ENCODE results near the gene OGFOD1.

OGFOD1 gene

DNA sequence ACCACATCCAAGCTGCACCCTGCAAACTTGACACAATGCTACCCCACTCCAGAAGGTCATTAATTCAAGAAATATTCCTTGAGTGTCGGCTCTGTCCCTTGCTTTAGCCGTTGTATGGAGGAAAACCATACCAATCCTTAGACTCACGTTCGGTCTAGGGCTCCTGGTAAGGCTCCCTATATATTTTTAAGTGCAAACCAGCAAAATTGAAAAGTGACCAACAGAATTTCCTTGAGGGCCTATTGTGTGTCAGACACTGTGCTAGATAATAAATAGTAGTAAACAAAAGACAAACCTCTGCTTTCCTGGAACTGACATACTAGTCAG lies 68.9 kb downstream of the OGFOD1 start:
- in situ Hi-C loops (cut with MboI; ENCODE audit: low sequenced_read_pairs) = no loop called here

DNA sequence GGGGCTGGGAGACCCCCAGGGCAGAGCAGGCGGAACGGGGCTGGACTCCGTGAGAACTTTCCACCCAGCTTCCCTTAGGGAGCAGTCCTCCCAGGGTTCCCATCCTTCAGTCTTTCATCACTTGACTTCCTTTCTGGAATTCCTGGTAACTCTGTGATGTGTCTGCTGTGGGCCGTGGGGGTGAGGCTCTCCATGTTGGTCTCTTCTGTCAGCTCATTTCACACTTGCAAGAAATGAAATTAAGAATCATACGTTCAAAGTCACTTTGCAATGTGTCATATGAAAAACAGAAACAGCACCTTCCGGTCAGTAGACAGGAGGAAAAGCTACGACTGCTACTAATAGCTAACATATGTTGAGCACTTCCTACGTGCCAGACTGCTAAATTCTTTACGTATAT lies 73.9 kb downstream of the OGFOD1 start:
- in situ Hi-C loops (cut with MboI; ENCODE audit: low sequenced_read_pairs) = no loop called here
